Mesothelial cell of epicardium (in vitro differentiated cells): ENCODE results near the gene CDH18. TPM values are rescaled to one million over a fixed set of nuclear protein-coding genes. Genes with fewer than 3 reads are reported as not detected.

Experiments
- DNase-seq, 2 experiments: peaks; one replicate each; pipeline ENCODE4 v3.0.0; 2021; ENCODE audit warnings: low spot score in 2 of 2; ENCODE audit not compliant: unreplicated experiment in 2 of 2
- H3K27ac Mint-ChIP-seq: 2 replicates; pipeline ENCODE4 v1.8.0; 2021; ENCODE audit warnings: mixed read lengths
- H3K27me3 Mint-ChIP-seq: 2 replicates; pipeline ENCODE4 v1.8.0; 2021; ENCODE audit warnings: low read depth, mixed read lengths
- H3K36me3 Mint-ChIP-seq: 2 replicates; pipeline ENCODE4 v1.8.0; 2021; ENCODE audit warnings: mixed read lengths
- H3K4me1 Mint-ChIP-seq: 2 replicates; pipeline ENCODE4 v1.8.0; 2021; ENCODE audit warnings: mixed read lengths
- H3K4me3 Mint-ChIP-seq: 2 replicates; pipeline ENCODE4 v1.8.0; 2021; ENCODE audit warnings: mild to moderate bottlenecking, moderate library complexity, mixed read lengths
- H3K9me3 Mint-ChIP-seq: 2 replicates; pipeline ENCODE4 v1.8.0; 2021; ENCODE audit warnings: mixed read lengths
- CTCF ChIP-seq: fragments of 200-600 bp; sonication (generic); IDR thresholded peaks from one replicate; pipeline ENCODE4 v1.5.0; 2021; ENCODE audit warnings: antibody characterized with exemption; ENCODE audit not compliant: unreplicated experiment
- total RNA-seq: library from RNA; stranded (reverse); gene quantifications from 3 replicates; pipeline ENCODE4 v1.2.1, GENCODE V29; 2021

CDH18 gene
- total RNA-seq: 2.1 to 3.7 TPM (median 2.8 TPM) in 3 replicates

- peaks cover 32% of the 10 kb centered on the region for H3K27me3 Mint-ChIP-seq
- H3K4me3 Mint-ChIP-seq: peak within 1 kb of the TSS; percentile 68
Measured at GRCh38 chr5:19987612-19988361, at the start of gene CDH18. Gene CDH18, minus strand, starts transcription at chr5:19988200. Its CDS starts 149,214 bp downstream, at chr5:19838986.

GRCh38 chr5:20034717-20035116 is 46.7 kb upstream of the CDH18 start:
- Mint-ChIP-seq H3K4me3 (no peak overlapping the region), H3K27me3 (no peaks in the 10 kb centered on the region), H3K4me1 (peaks cover 22% of the 10 kb centered on the region), H3K9me3 (peaks cover 49% of the 10 kb centered on the region), H3K36me3 (peaks cover 6% of the 10 kb centered on the region), H3K27ac (no peak overlapping the region)
- DNase-seq: no peak
- no peak for TF ChIP-seq CTCF

More at GRCh38 chr5:19987612-19988361, at the start of gene CDH18:
- no peak within 1 kb of the TSS for H3K27ac Mint-ChIP-seq
- no peaks in the 10 kb centered on the region for H3K9me3 Mint-ChIP-seq
- DNase-seq: peak; percentile 53 to 68
- H3K36me3 Mint-ChIP-seq: no peaks in the 10 kb centered on the region
- TF ChIP-seq CTCF: no peak
- H3K4me1 Mint-ChIP-seq: peaks cover 14% of the 10 kb centered on the region

GRCh38 chr5:20033881-20034280 is 45.9 kb upstream of the CDH18 start:
- Mint-ChIP-seq H3K4me3 (no peak overlapping the region), H3K27ac (no peak overlapping the region), H3K27me3 (no peaks in the 10 kb centered on the region), H3K4me1 (peaks cover 29% of the 10 kb centered on the region), H3K9me3 (peaks cover 47% of the 10 kb centered on the region), H3K36me3 (peaks cover 6% of the 10 kb centered on the region)
- DNase-seq: no peak
- no peak for TF ChIP-seq CTCF

- peaks cover 5% of the 10 kb centered on the region for H3K36me3 Mint-ChIP-seq
- H3K4me3 Mint-ChIP-seq: no peak overlapping the region
- H3K4me1 Mint-ChIP-seq: peaks cover 36% of the 10 kb centered on the region
- DNase-seq: no peak
- no peak overlapping the region for H3K27ac Mint-ChIP-seq
- TF ChIP-seq CTCF: no peak
- no peaks in the 10 kb centered on the region for H3K27me3 Mint-ChIP-seq
- peaks cover 37% of the 10 kb centered on the region for H3K9me3 Mint-ChIP-seq
Measured at GRCh38 chr5:20032896-20033295, 44.9 kb upstream of the CDH18 start.

GRCh38 chr5:20030125-20030524 is 42.1 kb upstream of the CDH18 start:
- H3K27ac Mint-ChIP-seq: no peak overlapping the region
- H3K4me3 Mint-ChIP-seq: no peak overlapping the region
- TF ChIP-seq CTCF: no peak
- no peaks in the 10 kb centered on the region for H3K27me3 Mint-ChIP-seq
- no peaks in the 10 kb centered on the region for H3K36me3 Mint-ChIP-seq
- peaks cover 13% of the 10 kb centered on the region for H3K9me3 Mint-ChIP-seq
- no peak for DNase-seq
- H3K4me1 Mint-ChIP-seq: peaks cover 40% of the 10 kb centered on the region

- no peak for TF ChIP-seq CTCF
- Mint-ChIP-seq H3K27ac (no peak overlapping the region), H3K4me3 (no peak overlapping the region), H3K27me3 (no peaks in the 10 kb centered on the region), H3K36me3 (no peaks in the 10 kb centered on the region), H3K4me1 (peaks cover 40% of the 10 kb centered on the region), H3K9me3 (peaks cover 6% of the 10 kb centered on the region)
- no peak for DNase-seq
Measured at GRCh38 chr5:20029266-20029665, 41.3 kb upstream of the CDH18 start.
